GM21360 (cell line): ENCODE results near the gene PLCH1.
"Not testable (repeated sequence)": the region's sequence is repeated elsewhere in the genome, so short reads cannot be mapped to it uniquely, and the experiment has no call there.

Source experiments
- ATAC-seq: cut with Tn5 transposase; IDR thresholded peaks from one replicate; pipeline ENCODE4 v1.9.1; 2021; ENCODE audit warnings: mild to moderate bottlenecking, moderate library complexity; ENCODE audit not compliant: unreplicated experiment

The PLCH1 gene

DNA sequence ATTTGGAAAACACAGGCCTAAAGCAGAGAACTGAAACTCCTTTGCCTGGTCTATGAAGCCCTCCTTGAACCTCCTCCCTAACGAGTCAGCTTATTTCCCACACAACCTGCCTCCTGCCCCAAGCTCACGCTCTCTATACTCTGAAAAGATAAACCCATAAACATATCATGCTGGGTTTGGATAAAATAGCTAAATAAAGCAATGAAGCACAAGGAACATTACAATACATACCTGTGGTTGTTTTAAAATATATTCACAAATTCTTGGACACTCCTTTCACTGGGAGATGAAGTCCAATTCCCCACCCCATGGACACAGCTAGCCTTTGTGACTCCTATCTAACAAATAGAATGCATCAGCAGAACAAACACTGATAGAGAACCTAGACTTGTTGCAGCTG lies 98.2 kb downstream of the PLCH1 start:
- ATAC-seq = no peak

DNA sequence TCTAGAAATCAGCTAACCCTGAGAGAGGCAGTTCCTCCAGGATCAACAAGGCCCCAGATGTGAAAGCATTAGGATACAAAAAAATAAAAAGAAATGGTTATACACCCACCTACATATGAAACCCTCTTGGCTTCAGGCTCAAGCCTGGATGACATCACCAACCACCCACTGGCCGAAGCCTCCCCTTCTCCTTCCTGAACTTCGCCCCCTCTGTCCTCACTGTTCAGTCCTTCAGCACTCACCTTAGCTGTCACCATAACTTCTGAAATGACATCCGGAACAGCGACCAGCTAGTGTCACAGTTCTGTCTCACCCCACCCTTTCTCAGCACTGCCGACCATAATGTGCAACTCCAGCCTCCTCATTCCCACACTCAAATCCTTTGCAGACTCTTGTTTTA lies 98.7 kb downstream of the PLCH1 start:
- no peak for ATAC-seq

DNA sequence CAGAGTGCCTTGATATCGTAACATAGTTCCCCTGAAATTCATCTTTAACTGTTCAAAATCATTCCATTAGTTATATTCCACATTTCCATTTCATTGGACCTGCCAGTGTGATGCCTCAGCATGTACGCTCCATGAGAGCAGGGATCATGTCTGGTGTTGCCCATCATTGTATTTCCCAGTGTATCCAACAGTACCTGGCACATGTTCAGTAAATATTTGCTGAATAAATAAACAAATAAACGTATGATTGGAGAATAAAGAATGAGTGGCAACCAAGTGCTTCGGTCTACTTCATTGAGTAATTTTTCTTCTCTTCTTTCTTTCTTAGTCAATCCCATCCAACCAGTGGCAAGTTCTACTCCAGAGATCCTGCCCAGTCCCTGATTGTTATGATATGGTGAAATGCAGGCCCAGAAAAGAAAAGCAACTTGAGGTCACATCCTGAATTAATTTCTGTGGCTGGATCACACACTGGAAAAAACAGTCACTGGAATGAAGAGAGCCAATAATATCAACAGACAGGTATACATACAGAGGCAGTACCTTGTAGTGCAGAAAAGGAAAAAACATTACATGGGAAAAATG lies 101.2 kb downstream of the PLCH1 start:
- no peak for ATAC-seq

DNA sequence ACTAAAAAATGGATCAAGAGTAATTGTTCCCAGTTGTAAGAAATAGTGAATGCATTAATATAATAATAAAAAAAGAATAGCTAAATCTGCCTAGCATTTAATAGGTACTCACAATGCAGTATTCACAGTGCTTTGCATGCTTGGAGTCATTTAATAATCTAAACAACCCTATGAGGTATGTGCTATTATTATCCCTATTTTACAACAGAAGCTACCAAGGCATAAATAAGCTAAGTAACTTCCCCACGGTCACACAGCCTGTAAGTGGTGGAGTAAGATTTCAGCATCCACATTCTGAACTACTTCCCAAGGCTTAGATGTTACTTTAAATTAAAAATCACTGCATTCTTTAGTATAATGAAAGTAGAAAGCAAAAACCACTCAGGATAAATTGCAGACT lies 102.9 kb downstream of the PLCH1 start:
- ATAC-seq = no peak

DNA sequence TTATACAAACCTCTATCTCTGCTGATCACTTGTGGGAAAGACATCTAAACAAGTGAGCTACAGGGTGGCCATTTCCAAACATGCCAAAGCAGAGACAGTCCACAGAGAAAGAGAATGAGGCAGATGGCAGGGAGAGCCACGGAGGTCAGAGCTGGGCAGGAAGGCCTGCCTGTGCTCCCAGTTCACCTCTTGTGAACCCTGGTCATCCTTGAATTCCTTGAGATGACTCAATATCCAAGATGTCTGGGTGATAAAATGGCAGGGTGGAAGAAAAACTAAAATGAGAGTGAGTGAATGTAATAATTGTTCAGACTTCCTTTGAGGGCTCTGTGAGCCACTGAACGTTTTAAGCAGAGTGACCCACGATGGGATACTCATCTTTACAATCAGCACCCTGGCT lies 104.8 kb downstream of the PLCH1 start:
- ATAC-seq = no peak

DNA sequence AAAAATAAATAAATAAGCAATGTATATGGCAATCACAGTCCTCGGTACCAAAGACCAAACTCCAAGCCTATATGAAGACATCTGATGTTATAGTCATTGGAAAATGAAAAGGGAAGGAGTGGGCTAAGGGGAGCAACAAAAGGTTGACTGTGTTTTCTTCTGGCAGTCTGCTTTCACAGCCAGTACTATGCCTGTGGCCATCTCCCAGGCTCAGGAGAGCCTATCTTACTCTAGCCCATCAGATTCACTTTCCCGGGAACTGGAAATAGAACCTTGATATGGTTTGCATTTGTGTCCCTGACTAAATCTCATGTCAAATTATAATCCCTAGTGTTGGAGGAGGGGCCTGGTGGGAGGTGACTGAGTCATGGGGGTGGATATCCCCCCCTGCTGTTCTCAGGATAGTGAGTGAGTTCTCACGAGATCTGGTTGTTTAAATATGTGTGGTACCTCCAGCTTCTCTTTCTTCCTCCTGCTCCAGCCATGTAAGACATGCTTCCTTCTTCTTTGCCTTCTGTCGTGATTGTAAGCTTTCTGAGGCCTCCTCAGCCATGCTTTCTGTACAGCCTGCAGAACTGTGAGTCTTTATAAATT lies 105.3 kb downstream of the PLCH1 start:
- ATAC-seq = no peak

DNA sequence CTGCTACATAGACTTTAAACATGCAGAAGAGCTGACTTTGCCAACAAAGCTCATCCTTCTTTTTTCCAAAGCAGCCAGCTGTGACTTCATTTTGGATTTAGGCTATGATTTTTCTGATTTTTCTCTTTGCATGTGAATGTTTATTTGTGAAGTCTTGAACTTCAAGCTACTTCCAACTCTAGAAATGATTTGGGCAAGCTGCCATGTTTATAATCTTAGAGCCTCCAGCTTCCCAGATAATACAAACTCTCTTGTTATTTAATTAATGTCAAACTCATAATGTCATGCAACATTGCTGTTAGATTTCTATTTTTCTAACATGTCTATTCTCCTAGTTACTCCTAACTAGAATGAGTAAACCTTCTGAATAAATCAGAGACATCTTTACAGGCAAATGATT lies 106.4 kb downstream of the PLCH1 start:
- not testable (repeated sequence) for ATAC-seq

DNA sequence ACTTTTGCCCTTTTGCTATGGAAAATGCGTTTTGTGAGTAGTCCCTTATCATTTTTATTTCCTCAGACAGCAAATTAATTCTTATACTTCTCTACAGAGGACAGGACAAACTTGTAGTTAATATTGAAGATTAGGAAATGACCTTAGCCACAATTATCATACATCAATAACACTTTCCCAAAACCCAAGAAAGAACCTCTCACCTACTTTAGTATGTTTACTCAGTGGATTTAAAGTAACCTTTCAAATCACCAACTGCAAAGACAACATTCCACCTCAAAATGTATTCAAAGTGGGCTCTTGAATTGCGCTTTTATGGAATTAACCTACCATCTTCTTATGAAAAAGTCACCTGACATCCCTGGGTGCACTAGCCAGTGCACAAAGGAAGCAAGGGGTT lies 107.3 kb downstream of the PLCH1 start:
- no peak for ATAC-seq

DNA sequence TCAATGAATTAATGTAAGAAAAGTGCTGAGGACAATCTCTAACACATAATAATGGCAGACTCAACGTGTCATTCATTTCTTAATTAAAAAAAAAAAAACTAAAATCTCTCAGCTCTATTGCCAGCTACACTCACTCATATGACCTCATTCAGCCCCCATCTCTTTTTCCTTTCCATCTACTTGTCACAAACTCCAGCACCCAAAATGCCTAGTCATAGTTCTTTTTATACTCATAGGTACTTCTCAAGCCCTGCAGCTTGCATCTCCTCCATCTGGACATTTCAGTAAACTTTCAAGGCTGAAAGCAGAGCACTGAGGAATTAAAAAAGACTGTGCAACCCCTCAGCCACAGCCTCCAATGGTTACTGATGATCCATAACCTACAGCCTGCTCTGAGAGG lies 109.8 kb downstream of the PLCH1 start:
- ATAC-seq = no peak

DNA sequence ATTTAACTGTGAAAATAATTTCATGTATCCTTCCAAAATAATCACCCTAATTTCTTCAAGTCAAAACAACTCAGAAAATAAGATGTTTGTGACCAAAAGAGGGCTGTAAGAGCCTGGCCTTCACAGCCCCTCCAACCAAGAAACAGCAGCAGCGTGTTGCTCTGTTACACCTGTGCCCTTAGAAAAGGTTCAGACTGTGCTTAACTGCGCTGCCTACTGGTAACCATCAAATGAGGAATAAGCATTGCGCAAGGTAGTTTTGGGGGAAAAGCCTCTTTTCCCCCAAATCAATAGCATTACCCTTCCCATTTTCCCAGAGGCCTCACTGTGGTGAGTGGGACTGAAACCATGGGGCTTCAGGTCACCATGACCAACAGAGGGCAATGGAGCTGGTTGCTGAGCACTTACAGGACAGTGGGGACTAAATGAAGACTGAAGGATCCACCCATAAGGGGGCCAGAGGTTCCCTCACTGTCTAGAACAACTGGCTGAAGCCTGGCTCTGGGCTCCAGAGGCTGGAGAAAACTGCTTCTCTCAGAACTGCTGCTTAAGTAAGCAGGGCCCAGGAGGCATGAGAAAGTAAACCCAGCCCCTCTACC lies 110.7 kb downstream of the PLCH1 start:
- ATAC-seq = no peak

DNA sequence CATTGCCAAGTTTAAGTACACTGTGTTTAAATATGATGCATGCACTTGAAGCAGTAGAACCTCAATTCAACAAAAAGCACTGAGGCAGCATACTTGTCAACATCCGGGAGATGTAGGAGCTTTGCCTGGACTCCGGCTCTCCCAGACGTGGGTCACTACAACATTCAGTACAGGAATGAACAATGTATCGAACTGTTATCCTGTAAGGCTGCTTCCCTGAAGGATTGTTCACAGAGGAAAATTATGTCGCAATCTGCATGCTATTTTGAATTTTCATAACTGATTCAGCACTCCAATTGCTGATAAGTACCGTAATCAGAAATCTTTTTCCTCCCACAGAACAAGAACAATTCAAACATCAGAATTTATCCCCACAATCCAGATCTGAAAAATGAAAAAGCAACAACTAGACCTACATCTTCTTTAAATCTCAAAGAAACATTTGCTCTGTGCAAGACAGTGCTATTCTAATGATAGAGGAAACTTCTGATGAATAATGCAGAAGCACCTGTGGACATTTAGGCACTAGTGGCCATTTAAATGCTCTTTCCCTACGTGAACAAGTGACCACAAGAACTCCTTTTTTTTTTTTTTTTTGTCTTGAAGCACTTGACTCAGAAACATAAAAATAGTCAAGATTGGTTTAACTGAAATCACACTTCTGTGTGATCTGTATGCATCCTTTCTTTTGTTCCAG lies 113.4 kb downstream of the PLCH1 start:
- ATAC-seq = no peak

DNA sequence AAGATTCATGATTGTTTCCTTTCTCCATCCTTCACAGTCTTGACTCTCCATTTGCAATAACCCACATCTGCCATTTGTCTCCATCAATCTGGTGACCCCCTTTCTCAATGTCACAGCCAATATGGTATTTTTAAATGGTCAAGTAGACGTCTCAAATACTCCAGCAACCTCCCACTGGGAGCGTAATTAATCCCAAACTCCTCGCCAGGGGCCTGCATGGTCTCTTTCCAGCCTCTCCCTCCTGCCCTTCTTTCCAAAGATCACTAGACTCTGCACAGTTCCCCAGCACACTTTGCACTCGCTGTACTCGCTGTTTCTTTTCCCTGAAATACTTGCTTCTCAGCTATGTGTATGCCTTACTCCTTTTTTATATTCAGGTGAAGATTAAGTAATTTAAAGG lies 115.3 kb downstream of the PLCH1 start:
- ATAC-seq = no peak

DNA sequence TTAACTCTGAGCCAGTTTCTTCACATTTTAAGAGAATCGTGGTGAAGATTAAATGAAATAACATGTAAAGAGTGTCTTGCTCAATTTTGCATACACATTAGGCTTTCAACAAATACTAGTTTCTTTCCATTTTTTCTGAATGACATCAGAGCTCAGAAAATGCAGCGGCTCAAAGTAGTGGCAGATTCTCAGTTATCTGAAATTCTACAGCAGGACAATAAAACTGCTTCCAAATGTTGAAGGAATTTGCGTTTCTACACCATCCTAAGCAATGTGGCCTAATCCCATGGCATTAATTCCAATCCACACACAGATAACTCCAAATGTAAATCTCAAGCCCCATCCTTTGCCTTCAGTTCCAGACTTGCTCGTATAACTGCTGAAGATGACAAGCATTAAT lies 115.8 kb downstream of the PLCH1 start:
- ATAC-seq = no peak

DNA sequence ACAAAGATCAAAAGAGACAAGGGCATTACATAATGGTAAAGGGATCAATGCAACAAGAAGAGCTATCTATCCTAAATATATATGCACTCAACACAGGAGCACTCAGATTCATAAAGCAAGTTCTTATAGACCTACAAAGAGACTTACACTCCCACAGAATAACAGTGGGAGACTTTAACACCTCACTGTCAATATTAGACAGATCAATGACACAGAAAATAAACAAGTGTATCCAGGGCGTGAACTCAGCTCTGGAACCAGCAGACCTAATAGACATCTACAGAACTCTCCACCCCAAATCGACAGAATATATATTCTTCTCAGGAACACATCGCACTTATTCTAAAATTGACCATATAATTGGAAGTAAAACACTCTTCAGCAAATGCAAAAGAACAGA lies 122.2 kb downstream of the PLCH1 start:
- ATAC-seq = not testable (repeated sequence)

DNA sequence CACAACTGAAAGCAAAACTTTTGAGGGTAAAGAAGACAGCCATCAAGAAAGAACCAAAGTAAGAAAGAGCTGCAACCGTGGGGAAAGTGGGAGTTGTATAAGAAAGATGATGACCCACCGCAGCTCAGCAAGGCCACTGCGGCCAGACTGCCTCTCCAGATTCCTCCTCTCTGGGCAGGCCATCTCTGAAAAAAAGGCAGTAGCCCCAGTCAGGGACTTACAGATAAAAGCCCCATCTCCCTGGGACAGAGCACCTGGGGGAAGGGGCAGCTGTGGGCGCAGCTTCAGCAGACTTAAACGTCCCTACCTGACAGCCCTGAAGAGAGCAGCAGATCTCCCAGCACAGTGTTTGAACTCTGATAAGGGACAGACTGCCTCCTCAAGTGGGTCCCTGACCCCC lies 124.3 kb downstream of the PLCH1 start:
- ATAC-seq = not testable (repeated sequence)

DNA sequence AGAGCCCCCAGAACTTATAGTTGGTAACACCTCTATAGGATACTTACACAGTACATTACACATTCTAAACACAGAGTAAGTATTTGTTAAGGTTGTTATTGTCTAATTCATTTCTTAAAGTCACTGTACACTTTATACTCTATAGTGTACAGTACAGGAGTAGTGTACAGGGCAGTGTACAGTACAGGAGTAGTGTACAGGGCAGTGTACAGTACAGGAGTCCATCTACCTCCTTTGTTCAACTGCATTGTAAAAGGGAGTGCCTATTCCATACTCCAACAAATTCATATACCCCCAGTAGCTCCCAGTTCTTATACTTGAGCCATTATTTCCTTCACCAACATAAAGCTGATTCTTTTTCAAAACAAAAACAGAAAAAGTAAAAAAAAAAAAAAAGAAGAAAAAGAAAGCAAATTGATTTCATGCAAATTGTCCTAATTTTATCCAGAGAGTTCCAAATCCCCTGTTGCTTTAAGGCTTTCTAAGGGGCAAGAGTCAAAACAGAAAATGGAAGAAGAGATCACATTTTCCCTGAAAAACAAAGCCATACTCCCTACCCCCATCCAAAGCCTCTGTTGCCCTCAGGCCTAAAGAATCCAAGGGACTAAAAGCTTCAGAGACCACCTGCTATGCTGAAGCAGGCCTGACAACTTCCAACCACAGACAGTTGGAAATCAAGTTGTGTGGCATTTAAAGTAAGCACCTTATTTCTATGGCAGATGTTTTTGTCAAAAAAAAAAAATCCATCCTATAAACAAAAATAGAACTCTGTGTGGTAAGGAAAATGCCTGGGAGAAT lies 125.6 kb downstream of the PLCH1 start:
- no peak for ATAC-seq

DNA sequence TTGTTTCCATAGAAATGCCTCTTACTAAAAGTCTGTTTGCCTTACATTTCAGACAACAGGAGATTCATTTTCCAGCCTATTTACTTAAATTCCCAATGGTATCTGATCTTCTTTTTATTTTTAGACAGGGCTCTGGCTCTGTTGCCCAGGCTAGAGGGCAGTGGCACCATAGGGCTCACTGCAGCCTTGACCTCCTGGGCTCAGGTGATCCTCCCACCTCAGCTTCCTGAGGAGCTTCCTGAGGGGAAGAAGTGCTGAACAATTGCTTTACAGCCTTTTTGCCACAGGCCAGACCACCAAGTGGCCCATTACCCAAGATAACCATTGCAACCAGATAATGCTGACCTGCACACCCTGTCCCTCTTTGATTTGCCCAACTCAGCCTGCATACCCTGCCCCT lies 126.3 kb downstream of the PLCH1 start:
- no peak for ATAC-seq

DNA sequence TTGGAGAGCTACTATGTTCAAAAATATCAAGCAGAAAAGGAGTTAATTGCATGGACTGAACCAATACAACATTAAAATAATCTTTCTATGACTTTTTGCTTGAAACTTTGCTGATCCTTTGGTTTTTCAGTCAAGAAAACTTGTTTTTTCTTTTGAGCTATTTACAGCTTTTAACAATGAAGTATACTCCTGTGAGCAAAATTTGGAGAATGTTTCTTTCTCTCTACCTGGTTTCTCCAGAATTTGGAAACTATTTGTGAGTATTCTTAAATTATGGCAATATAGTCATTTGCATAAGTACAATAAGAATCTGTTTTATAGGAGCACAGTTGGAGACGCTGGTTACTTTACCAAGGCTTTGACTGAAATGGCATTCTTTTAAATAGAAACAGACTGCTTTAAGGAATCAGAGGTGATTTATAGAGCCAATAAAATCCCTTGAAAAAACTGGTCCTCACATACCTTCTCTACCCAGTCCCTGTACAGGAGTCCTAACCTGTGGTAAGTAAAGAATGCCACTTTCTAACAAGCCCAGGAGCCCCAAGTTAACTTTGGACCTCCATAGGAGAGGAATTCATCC lies 127.4 kb downstream of the PLCH1 start:
- no peak for ATAC-seq

DNA sequence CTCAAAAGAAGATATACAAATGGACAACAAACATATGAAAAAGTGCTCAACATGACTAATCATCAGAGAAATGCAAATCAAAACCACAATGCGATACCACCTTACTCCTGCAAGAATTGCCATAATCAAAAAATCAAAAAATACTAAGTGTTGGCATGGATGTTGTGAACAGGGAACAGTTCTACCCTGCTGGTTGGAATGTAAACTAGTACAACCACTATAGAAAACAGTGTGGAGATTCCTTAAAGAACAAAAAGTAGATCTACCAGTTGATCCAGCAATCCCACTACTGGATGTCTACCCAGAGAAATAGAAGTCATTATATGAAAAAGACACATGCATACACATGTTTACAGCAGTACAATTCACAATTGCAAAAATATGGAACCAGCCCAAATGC lies 129.7 kb downstream of the PLCH1 start:
- not testable (repeated sequence) for ATAC-seq

DNA sequence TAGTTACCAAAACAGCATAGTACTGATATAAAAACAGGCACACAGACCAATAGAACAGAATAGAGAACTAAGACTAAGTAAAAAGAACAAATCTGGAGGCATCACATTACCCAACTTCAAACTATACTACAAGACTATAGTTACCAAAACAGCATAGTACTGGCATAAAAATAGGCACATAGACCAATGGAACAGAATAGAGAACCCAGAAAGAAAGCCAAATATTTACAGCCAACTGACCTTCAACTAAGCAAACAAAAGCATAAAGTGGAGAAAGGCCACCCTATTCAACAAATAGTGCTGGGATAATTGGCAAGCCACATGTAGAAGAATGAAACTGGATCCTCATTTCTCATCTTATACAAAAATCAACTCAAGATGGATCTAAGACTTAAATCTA lies 130.5 kb downstream of the PLCH1 start:
- ATAC-seq = not testable (repeated sequence)

DNA sequence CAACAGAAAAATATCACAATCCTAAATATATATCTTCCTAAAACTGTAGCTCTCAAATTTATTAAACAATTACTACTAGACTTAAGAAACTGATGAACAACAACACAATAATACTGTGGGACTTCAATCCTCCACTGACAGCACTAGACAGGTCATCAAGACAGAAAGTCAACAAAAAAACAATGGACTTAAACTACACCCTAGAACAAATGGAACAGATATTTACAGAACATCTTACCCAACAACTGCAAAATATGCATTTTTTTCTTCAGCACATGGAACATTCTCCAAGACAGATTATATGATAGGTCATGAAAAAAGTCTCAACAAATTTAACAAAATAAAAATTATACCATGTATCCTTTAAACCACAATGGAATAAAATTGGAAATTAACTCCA lies 133.4 kb downstream of the PLCH1 start:
- ATAC-seq = no peak
